ENCODE data around the gene CSNK1D.

CSNK1D gene

DNA sequence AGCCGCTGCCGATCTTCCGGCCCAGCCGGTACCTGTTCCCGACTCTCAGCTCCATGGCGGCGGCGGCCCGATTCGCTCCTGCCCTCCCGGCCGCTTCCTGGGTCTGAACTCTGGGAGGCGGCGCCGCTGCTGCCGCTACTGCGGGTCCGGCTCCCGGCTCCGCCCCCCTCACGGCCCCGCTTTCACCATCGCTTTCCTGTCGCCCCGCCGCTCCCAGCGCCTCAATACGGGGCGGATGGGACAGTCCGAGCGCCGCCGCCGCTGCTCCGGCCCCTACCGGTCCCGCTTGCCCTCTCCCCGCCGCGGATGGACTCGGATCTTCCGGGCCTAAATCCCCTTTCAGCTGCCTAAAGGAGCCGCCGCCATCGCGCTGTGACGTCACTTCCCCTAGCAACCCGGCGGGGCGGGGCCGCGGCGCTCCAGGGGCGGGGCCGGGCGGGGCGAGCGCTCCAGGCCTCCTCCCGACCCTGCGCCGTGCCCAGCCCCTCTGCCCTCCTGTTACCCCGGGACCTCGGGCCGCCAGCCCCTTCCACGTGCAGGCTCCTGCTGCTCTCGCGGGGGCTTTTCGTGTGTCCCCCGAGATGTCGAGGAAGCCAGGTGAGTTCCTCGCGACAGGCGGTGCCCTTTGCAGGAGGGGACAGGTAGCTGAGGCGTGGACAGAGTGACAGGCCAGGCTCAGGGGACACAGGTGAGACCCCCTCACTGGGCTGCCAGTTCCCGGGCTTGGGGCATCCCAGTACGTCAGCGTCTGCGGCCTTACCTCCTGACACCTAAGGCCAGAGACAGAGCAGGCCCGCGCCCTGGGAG lies at the start of gene CSNK1D:
Gene CSNK1D, minus strand, starts transcription at position 374 of the 807 bp plus-strand sequence. Its CDS starts 319 bp downstream, at position 55.
- peak; percentile 94 for DNase-seq

GRCh38 chr17:82322526-82323453 lies 49.3 kb upstream of the CSNK1D start:
- DNase-seq, result no peak

- no peak for DNase-seq
Measured at GRCh38 chr17:82321947-82322466, 48.5 kb upstream of the CSNK1D start.

DNA sequence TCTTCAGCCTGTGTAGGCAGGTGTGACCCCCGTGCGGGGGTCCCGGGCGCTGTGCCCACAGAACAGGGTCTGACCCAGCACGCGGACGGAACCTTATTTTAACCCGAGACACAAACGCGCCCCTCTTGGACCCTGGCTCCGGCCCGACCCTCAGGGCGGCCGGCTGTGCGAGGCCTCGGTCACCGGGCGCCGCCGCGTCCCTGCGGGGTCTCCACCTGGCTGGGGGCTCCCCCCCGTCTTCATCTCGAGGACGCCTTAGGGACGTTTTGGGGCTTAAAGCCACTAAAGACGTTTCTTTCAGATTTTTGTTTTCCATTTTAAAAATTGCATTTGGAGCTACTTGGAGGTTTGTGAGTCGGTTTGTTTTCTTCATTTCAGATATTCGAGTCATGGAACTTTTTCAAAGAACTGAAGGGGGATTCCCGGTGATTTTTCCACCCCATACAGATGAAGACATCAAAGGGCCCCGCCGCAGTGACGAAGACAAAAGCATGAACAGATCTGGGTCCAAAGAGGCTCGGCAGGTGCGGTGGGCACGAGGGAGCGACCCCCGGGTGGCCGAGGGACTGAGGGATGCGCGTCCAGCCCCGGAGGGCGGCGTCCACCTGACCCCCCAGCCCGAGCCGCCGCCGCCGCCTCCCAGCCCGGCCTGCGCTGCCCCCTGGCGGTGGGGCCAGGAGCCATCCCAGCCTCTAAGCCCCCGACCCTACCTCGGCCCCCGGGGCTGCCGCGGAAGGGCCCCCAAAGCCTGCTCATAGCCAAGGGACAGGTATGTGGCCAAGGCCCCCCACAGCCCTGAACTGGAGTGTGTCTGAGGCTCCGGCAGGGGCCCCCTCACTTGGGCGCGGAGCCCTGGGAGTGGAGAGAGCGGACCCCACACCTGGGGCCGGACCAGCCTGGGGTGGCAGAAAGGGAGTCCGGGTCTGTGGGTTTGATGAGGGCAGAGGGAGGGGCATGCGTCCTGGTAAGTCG lies 47.7 kb upstream of the CSNK1D start:
- peak; percentile 50 for DNase-seq

DNA sequence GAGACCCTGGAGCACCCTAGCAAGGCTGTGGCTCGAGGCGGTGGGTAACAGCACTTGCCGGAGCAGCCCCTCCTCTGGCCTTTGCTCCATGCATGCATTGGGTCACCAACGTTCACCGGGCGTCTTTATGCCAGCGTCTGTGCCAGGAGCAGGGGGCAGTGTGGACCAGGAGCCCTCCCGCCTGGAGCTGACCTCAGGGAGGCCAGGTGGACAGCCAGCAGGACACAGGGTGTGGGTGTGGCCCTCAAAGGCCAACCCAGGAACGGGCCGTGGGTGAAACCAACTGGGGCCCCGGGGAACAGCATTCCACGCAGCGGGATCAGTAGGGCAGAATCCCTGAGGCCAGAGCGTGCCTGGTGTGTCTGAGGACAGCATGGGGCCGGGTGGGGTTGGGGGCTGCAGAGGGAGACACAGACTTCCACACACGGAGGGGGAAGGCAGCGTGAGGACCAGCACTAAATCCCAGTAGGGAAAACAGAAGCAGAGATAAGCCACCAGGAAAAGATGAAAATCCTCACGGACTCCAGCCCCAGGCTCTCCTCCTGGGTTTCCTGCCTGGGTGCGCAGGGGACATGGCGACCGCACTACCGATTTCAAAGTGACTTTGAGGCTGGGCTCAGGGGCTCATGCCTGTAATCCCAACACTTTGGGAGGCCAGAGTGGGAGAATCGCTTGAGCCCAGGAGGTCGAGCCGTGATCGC lies 46.8 kb upstream of the CSNK1D start:
- no peak for DNase-seq

DNA sequence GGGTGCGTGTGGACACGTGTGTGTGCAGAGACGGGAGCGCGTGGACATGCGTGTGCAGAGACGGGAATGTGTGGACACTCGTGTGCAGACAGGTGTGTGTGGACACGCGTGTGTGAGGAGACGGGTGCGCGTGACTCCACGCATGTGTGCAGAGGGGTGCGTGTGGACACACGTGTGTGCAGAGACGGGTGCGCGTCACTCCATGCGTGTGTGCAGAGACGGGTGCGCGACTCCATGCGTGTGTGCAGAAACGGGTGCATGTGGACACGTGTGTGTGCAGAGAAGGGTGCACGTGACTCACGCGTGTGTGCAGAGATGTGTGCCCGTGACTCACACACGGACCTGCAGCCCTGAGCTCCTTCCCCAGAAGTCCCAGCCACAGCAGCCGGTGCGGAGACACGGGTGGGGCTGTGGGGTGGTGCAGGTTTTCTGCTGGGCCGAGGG lies 46.1 kb upstream of the CSNK1D start:
- DNase-seq, result no peak

DNA sequence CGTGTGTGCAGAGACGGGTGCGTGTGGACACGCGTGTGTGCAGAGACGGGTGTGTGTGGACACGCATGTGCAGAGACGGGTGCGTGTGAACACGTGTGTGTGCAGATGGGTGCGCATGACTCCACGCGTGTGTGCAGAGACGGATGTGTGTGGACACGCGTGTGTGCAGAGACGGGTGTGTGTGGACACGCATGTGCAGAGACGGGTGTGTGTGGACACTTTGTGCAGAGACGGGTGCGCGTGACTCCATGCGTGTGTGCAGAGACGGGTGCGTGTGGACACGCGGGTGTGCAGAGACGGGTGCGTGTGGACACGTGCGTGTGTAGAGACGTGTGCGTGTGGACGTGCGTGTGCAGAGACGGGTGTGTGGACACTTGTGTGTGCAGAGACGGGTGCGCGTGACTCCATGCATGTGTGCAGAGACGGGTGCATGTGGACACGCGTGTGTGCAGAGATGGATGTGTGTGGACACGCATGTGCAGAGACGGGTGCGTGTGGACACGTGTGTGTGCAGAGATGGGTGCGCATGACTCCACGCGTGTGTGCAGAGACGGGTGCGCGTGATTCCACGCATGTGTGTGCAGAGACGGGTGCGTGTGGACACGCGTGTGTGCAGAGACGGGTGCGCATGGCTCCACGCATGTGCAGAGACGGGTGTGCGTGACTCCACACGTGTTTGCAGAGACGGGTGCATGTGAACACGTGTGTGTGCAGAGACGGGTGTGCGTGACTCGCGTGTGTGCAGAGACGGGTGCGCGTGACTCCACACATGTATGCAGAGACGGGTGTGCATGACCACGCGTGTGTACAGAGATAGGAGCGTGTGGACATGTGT lies 45.5 kb upstream of the CSNK1D start:
- DNase-seq, result no peak

DNA sequence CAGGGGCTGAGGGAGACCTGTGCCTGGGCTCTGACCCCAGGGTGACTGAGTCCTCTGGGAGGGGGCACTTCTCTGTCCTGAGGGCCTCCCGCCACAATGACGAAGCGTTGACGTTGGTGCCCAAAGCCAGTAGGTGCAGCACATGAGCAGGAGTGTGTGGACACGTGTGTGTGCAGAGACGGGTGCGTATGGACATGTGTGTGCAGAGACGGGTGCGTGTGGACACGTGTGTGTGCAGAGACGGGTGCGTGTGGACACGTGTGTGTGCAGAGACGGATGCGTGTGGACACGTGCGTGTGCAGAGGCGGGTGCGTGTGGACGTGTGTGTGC lies 44.6 kb upstream of the CSNK1D start:
- no peak for DNase-seq

DNA sequence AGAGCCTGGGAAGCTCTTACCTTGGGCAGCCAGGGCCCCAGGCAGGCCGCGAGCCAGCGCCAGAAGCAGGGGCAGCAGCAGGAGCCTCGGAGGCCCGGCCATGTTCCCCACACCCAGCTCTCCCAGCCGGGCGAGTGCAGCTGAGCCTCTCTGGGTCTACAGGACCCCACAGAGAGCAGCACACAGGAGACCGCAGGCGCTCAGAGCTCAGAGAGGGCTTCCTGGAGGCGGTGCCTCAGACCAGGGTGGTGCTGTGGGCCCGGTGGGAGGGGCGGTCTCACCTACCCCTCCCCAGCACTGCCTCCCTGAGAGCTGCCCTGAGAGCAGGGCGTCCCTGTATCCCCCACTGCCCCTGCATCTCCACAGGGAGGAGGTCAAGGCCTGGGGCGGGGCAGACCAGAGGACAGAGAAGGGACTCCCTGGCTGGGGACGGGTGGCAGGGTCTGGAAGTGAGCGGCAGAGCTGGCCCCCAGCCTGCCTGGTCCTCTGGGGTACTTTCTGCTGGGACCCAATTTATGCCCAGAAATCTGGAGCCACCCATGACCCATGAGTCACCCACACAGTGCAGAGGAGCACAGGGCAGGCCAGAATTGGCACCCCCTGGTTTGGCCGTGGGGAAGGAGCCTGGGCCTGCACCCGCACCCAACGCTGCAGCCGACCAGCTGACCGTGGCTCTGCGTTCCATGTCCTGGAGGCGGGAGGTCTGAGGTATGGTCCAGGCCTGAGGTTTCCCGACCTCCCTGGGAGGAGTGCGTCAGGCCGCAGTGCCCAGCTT lies 44.1 kb upstream of the CSNK1D start, which contains the start of gene CD7:
Gene CD7, minus strand, starts transcription at position 215 of the 775 bp plus-strand sequence. Its CDS starts 113 bp downstream, at position 102.
- DNase-seq, result no peak

DNA sequence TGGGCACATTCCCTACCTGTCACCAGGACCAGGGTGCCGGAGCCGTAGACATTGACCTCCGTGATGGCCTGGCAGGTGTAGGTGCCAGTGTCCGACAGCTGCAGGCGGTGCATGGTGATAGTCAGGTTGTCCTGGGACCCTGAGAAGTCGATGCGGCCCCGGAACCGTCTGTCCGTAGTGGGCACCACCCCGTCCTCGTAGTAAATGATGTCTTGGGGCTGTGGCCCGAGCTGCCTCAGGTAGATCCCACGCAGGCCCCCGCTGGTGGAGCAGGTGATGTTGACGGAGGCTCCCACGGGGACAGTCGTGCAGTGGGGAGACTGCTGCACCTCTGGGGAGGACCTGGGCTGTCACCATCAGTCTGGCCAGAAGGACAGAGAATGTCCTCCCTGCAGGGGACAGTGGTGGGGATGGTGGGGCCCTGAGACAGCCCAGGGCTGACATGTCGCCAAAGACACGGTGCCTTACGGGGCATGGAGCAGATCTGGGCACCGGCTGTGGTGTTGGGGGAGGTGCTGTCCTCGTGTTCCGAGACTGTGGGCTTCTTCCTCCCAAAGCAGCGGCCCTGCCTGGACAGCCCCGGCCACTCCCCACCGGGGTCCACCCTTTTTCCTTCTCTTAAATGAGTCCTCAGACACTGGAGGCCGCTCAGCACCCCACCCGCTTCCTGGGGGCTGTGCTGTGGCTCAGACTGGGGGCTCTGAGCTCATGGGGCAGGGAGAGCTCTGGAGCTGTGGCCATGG lies 43.3 kb upstream of the CSNK1D start:
- no peak for DNase-seq

GRCh38 chr17:82315703-82316358 lies 42.3 kb upstream of the CSNK1D start:
- no peak for DNase-seq

- no peak for DNase-seq
Measured at GRCh38 chr17:82314727-82315605, 41.5 kb upstream of the CSNK1D start.

GRCh38 chr17:82314012-82314726 lies 40.7 kb upstream of the CSNK1D start:
- no peak for DNase-seq

DNA sequence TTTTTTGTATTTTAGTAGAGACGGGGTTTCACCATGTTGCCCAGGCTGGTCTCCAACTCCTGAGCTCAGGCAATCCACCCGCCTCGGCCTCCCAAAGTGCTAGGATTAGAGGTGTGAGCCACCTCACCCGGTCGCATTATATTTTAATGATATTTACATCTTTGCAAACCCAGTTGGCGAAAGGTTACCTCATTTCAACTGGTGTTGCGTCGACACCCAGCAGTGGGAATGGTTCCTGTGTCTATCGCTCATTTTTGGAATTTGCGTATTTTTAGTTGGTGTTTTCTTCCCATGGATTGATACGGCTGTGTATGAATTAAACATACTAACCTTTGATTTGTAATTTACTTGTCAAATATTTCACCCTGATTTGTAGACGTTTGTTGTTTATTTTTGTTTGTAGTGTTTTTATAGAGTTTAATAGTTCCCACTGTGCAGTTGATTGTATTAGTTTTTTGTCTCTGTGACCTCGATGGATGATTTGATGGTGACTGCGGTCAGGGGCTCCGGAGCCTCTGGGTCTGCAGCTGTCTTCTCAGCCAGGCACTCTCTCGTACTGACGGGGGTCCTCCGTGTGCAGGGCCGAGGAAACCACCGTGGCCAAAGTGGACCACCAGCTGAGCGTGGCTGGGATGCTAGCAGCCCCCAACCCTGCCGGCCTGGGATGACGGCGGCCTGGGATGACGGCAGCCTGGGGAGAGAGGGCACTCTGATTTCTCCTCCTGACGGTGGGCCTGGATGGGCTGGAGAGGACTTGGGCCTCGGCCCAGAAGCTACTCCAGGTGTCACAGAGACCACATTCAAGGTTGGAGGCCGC lies 39.9 kb upstream of the CSNK1D start:
- DNase-seq, result no peak

- DNase-seq, result no peak
Measured at GRCh38 chr17:82311971-82312370, 38.5 kb upstream of the CSNK1D start.

- DNase-seq, result no peak
Measured at GRCh38 chr17:82310877-82311276, 37.4 kb upstream of the CSNK1D start.
